ENCODE measurements around the gene SACS.

GRCh38 chr13:23468811-23469210 is 35.3 kb upstream of the SACS start:
- TF ChIP-seq CTCF (IDR thresholded peaks at IDR 0.05 in 2 of 3, conservative IDR thresholded peaks at IDR 0.05 in 1 of 3; ENCODE audit: borderline replicate concordance in 1 of 3, insufficient read depth in 1 of 3, low read depth in 2 of 3, low read length in 2 of 3) (no peak), EZH2 (IDR thresholded peaks at IDR 0.05) (no peak), MAX (IDR thresholded peaks at IDR 0.05) (no peak), SP1 (IDR thresholded peaks at IDR 0.05; ENCODE audit: low read depth) (no peak), EZH2phosphoT487 (IDR thresholded peaks at IDR 0.05; ENCODE audit: borderline replicate concordance) (no peak), SIN3A (IDR thresholded peaks at IDR 0.05; ENCODE audit: low read depth) (no peak), ZNF274 (IDR thresholded peaks at IDR 0.05; ENCODE audit: low read depth, low read length) (no peak), POLR2A (IDR thresholded peaks at IDR 0.05; ENCODE audit: borderline replicate concordance, extremely low read depth, insufficient read depth, insufficient read length) (no peak), YY1 (IDR thresholded peaks at IDR 0.05; ENCODE audit: extremely low read depth, insufficient replicate concordance, low read depth, low read length) (no peak), CEBPB (IDR thresholded peaks at IDR 0.05; ENCODE audit: low read depth) (no peak), SRF (IDR thresholded peaks at IDR 0.05; ENCODE audit: low read depth) (no peak), REST (IDR thresholded peaks at IDR 0.05; ENCODE audit: low read depth) (no peak), POLR2AphosphoS5 (IDR thresholded peaks at IDR 0.05; ENCODE audit: low read depth, low read length) (no peak)
